ENCODE data around the gene TRIM3. TPM values are rescaled to one million over a fixed set of nuclear protein-coding genes. Genes with fewer than 3 reads are reported as not detected.

The TRIM3 gene
- total RNA-seq, 1 experiment from 2014 or later = 13.4 TPM

DNA sequence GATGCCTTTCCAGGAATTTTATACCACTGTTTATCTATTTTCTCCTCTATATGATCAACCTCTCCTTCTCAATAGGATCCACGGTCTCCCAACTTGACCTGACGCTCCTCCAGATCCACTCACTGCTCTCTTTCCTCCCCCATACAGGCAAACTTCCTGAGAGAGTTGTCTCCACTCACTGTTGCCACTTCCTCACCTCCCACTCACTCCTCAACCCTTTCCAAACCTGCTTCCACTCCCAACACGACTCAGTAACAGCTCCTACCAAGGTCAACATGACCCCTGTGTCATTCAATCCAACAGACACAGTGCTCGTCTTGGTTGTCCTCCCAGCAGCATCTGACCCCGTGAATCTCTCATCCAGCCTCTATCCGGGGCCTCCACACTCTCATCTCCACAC lies 57.9 kb downstream of the TRIM3 start:
- no peak overlapping the region for H3K27ac ChIP-seq (ENCODE audit: low read depth, low read length)
- no peak for ATAC-seq
- H2AFZ ChIP-seq (ENCODE audit: low read depth, low read length, poor library complexity, severe bottlenecking) = no peak overlapping the region
- peaks cover 3 to 5% of the 10 kb centered on the region in 2 experiments; a peak in 2 of 4 replicates for H3K4me1 ChIP-seq (ENCODE audit: control insufficient read depth in 1 of 2, insufficient read depth in 2 of 2, low read length in 2 of 2)
- no peaks in the 10 kb centered on the region for H3K9me2 ChIP-seq (ENCODE audit: insufficient read depth)
- DNase-seq (ENCODE audit: low read depth, low spot score) = no peak
- POLR2A ChIA-PET = no interaction called here
- no peak overlapping the region for H3K4me2 ChIP-seq (ENCODE audit: low read length)
- H3K4me3 ChIP-seq (replicated peaks in 1 of 2; ENCODE audit: low read depth in 1 of 2, low read length in 2 of 2) = no peak overlapping the region
- intact Hi-C loops (cut with micrococcal nuclease) = no loop called here
- H3K9ac ChIP-seq (ENCODE audit: low read length) = no peak overlapping the region
- CTCF ChIA-PET = no interaction called here
- H3K9me3 ChIP-seq (ENCODE audit: control insufficient read depth in 1 of 2, insufficient read depth in 1 of 2, low read depth in 1 of 2, low read length in 2 of 2) = no peaks in the 10 kb centered on the region
- BruUV-seq (replicated peaks) = no TSS peak
- no peaks in the 10 kb centered on the region for H4K20me1 ChIP-seq (ENCODE audit: insufficient read depth)
- TF ChIP-seq, protein P1, sequence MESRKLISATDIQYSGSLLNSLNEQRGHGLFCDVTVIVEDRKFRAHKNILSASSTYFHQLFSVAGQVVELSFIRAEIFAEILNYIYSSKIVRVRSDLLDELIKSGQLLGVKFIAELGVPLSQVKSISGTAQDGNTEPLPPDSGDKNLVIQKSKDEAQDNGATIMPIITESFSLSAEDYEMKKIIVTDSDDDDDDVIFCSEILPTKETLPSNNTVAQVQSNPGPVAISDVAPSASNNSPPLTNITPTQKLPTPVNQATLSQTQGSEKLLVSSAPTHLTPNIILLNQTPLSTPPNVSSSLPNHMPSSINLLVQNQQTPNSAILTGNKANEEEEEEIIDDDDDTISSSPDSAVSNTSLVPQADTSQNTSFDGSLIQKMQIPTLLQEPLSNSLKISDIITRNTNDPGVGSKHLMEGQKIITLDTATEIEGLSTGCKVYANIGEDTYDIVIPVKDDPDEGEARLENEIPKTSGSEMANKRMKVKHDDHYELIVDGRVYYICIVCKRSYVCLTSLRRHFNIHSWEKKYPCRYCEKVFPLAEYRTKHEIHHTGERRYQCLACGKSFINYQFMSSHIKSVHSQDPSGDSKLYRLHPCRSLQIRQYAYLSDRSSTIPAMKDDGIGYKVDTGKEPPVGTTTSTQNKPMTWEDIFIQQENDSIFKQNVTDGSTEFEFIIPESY (IDR thresholded peaks at IDR 0.05; ENCODE audit: extremely low read depth, insufficient replicate concordance, low read length) = no peak
- TF ChIP-seq EGR1 (IDR thresholded peaks at IDR 0.05; ENCODE audit: low read depth) (no peak), FOSL1 (IDR thresholded peaks at IDR 0.05; ENCODE audit: low read depth) (no peak), CEBPB (IDR thresholded peaks at IDR 0.05; ENCODE audit: low read depth) (no peak), EZH2phosphoT487 (IDR thresholded peaks at IDR 0.05; ENCODE audit: borderline replicate concordance) (no peak), ZFX (IDR thresholded peaks at IDR 0.05) (no peak), POLR2A (IDR thresholded peaks at IDR 0.05; ENCODE audit: borderline replicate concordance, extremely low read depth, insufficient read depth, insufficient read length) (no peak), ZNF274 (IDR thresholded peaks at IDR 0.05; ENCODE audit: low read depth, low read length) (no peak), RAD21 (IDR thresholded peaks at IDR 0.05; ENCODE audit: low read depth) (no peak), TCF7L2 (IDR thresholded peaks at IDR 0.05; ENCODE audit: borderline replicate concordance, extremely low read depth, insufficient read depth, insufficient read length) (no peak), SIN3A (IDR thresholded peaks at IDR 0.05; ENCODE audit: low read depth) (no peak), YY1 (IDR thresholded peaks at IDR 0.05; ENCODE audit: extremely low read depth, insufficient replicate concordance, low read depth, low read length) (no peak), MAX (IDR thresholded peaks at IDR 0.05) (no peak)
- TF ChIP-seq, protein P2, sequence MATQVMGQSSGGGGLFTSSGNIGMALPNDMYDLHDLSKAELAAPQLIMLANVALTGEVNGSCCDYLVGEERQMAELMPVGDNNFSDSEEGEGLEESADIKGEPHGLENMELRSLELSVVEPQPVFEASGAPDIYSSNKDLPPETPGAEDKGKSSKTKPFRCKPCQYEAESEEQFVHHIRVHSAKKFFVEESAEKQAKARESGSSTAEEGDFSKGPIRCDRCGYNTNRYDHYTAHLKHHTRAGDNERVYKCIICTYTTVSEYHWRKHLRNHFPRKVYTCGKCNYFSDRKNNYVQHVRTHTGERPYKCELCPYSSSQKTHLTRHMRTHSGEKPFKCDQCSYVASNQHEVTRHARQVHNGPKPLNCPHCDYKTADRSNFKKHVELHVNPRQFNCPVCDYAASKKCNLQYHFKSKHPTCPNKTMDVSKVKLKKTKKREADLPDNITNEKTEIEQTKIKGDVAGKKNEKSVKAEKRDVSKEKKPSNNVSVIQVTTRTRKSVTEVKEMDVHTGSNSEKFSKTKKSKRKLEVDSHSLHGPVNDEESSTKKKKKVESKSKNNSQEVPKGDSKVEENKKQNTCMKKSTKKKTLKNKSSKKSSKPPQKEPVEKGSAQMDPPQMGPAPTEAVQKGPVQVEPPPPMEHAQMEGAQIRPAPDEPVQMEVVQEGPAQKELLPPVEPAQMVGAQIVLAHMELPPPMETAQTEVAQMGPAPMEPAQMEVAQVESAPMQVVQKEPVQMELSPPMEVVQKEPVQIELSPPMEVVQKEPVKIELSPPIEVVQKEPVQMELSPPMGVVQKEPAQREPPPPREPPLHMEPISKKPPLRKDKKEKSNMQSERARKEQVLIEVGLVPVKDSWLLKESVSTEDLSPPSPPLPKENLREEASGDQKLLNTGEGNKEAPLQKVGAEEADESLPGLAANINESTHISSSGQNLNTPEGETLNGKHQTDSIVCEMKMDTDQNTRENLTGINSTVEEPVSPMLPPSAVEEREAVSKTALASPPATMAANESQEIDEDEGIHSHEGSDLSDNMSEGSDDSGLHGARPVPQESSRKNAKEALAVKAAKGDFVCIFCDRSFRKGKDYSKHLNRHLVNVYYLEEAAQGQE (IDR thresholded peaks at IDR 0.05; ENCODE audit: low read depth) = no peak
- H3K79me2 ChIP-seq (ENCODE audit: insufficient read depth, low read length) = no peaks in the 10 kb centered on the region
- no peaks in the 10 kb centered on the region for H3K27me3 ChIP-seq (ENCODE audit: insufficient read depth, low read length)
- RAD21 ChIA-PET (ENCODE audit: low non-redundant PET in 1 of 2, low total read pairs in 2 of 2, uncharacterized antibody in 2 of 2, unreplicated experiment in 2 of 2) = no interaction called here
- no peaks in the 10 kb centered on the region for H3K36me3 ChIP-seq (ENCODE audit: control insufficient read depth in 1 of 2, insufficient read depth in 2 of 2, low read length in 2 of 2)
